ENCODE measurements around the gene GATD1. TPM values are rescaled to one million over a fixed set of nuclear protein-coding genes. Genes with fewer than 3 reads are reported as not detected.
A peak's percentile ranks its signal among the peaks of the same experiment; 100 is the strongest.

The GATD1 gene
- polyA plus RNA-seq, 3 donors from 2014 or later = 5.8 to 9.7 (median 6.7) TPM

DNA sequence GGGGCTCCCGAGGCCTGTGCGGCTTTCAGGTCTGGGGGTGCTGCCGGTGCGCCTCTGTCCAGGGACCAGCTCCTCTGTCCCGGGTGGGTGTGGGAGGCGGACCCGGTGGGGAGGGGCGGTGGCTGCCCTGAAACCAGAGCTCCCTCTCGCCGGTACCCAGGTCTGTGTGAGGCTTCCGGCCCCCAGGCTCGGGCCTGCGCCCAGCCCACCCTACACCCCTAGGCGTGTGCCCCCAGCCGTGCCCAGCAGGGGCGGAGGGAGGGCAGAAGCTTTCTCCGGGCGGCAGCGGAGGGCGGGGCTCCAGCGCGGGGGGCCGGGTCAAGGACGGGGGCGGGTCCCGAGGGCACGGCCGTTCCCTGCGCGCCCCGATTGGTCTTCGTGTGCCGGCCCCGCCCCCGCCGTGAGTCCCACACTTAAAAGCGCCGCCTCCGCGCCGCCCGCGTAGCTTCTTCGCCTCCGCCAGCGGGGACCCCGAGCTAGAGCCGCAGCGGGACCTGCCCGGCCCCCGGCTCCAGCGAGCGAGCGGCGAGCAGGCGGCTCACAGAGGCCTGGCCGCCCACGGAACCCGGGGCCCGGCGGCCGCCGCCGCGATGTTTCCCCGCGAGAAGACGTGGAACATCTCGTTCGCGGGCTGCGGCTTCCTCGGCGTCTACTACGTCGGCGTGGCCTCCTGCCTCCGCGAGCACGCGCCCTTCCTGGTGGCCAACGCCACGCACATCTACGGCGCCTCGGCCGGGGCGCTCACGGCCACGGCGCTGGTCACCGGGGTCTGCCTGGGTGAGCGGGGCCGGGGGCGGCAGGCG is 42.0 kb upstream of the GATD1 start:
- Mint-ChIP-seq H3K4me1 (peaks cover 0 to 18% of the 10 kb centered on the region in 2 donors), H3K27me3 (ENCODE audit: low read depth in 3 of 3) (peaks cover 0 to 13% (median 2%) of the 10 kb centered on the region in 3 donors), H3K9me3 (no peaks in the 10 kb centered on the region), H3K27ac (peak overlapping the region in 5 of 6 donors; percentile 39 to 94 (median 64)), H3K36me3 (no peaks in the 10 kb centered on the region), H3K4me3 (peak overlapping the region; percentile 79 to 92 (median 89))
- peak; percentile 90 to 94 (median 93) for DNase-seq

DNA sequence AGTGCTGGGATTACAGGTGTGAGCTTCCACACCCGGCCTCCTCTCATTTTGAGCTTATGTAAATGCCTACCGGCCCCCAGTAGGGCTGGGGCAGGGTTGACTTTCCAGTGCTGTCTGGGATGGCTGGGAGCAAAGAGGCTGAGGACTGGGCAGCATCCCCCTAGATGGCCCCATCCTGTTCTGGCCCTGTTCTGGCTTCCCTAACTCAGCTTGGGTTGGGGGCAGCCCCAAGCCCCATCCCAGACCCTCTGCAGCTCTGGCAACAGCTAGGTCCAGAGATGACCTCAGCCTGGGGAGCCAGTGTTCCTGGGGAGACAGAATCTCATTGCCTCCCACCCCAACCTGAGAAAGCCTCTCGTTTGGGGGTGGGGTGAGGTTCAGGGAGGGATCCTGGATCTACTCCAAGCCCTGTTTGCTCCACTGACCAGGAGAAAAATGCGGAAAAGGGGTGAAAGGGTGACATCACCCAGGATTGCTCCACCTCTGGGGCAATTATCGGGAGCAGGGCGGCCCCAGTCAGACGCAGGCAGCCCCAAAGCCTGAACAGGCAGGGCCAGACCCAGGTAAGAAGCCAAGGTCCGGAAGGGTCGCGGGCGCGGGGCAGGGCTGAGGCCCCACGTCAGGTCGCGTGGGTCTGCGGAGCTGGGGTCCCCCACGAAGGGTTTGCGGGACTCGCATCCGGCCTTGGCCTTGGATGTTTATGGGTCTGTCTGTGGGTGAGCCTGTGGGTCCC is 41.3 kb upstream of the GATD1 start, which contains the start of gene PNPLA2:
Gene PNPLA2, plus strand, starts transcription at position 519 of the 733 bp plus-strand sequence. CDS start 805 bp downstream, outside the sequence.
- Mint-ChIP-seq H3K9me3 (no peaks in the 10 kb centered on the region), H3K36me3 (no peaks in the 10 kb centered on the region), H3K27me3 (ENCODE audit: low read depth in 3 of 3) (peaks cover 0 to 13% (median 2%) of the 10 kb centered on the region in 3 donors), H3K27ac (peak within 1 kb of the TSS; percentile 39 to 94 (median 70)), H3K4me1 (peaks cover 0 to 18% of the 10 kb centered on the region in 2 donors), H3K4me3 (peak within 1 kb of the TSS; percentile 81 to 92 (median 89))
- no peak for DNase-seq

DNA sequence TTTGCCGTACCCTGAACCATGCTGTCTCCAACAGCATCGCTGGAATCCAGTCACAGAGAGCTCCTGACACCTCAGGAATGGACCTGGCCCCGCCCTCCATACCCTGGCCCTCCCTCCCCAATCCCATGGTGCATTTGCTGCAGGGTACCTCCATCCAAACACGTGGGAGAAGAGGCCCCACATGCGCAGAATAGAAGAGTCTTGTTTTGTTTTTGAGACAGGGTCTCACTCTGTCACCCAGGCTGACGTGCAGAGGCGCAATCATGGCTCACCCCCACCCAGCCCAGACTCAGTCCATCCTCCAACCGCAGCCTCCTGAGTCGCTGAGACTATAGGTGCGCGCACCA is 39.1 kb upstream of the GATD1 start:
- H3K36me3 Mint-ChIP-seq = no peaks in the 10 kb centered on the region
- H3K27me3 Mint-ChIP-seq (ENCODE audit: low read depth in 3 of 3) = peaks cover 2 to 15% (median 2%) of the 10 kb centered on the region in 3 donors
- DNase-seq = no peak
- H3K4me1 Mint-ChIP-seq = peaks cover 8 to 20% of the 10 kb centered on the region in 2 donors
- H3K9me3 Mint-ChIP-seq = no peaks in the 10 kb centered on the region
- no peak overlapping the region for H3K27ac Mint-ChIP-seq
- H3K4me3 Mint-ChIP-seq = peak overlapping the region in 1 of 5 donors; percentile 21

DNA sequence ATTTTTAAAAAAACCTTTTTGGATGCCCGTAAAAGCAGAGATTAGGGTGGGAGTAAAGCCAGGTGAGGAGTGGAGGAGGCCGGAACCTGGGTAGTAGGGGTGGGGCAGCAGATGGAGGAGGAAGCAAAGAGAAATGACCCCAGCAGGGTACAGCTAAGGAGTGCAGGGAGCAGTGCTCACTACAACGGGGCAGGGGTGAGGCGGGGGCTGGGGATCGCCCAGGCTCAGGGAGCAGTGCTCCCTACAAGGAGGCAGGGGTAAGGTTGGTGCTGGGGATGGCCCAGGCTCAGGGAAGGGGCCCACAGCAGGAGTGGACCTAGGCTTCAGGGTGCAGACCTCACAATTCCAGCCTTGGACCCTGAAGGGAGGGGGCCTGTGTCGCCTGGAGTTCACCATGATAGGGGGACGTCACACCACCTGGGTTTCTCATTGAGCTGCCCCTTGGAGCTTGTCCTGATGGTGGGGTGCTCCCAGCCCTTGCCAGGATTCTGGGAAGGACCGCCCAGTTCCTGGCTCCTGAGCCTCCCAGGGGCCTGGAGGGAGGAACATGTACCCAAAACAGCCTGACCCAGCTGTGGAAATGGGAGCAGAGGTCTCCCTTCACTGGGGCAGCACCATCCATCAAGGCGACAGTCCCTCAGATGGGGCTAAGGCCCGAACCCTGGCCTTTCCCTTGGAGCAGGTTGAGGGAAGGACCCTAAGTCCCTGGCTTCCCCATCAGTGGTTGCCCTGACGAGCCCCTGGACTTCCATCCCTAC is 38.6 kb upstream of the GATD1 start:
- H3K36me3 Mint-ChIP-seq = no peaks in the 10 kb centered on the region
- H3K4me1 Mint-ChIP-seq = peaks cover 13 to 21% of the 10 kb centered on the region in 2 donors
- no peak for DNase-seq
- H3K27me3 Mint-ChIP-seq (ENCODE audit: low read depth in 3 of 3) = peaks cover 2 to 15% (median 2%) of the 10 kb centered on the region in 3 donors
- no peak overlapping the region for H3K27ac Mint-ChIP-seq
- H3K4me3 Mint-ChIP-seq = peak overlapping the region in 1 of 5 donors; percentile 21
- H3K9me3 Mint-ChIP-seq = no peaks in the 10 kb centered on the region

DNA sequence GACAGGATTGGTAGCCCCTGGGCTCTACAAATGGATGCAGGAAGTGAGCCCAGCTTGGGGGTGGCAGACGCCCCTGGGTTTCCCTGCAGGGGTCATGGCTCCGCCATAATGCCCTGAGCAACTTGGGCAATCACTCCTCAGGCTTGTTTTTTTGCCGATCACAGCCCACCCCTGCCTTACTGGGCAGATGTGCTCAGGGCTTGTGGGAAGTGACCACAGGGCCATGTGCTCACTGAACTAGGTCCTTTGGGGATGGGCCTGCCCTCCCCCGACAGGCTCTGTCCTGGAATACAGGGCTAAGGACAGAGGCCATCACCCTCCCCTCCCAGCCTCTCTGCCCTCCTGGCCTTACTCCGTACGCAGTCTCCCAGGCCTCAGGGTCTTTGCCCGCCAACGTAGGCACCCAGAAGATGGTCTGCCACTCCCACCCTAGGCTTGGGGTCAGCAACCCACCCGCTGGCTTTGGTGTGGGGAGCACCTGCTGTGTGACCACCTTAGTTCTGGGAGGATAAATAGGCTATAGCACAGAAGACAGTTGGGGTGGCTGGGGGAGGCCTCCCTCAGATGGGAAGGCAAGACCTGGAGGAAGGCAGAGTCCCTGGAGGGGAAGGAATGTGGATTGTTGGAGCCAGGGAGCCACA is 36.3 kb upstream of the GATD1 start:
- Mint-ChIP-seq H3K27me3 (ENCODE audit: low read depth in 3 of 3) (peaks cover 5 to 17% (median 9%) of the 10 kb centered on the region in 3 donors), H3K4me1 (peaks cover 27 to 29% of the 10 kb centered on the region in 2 donors), H3K4me3 (no peak overlapping the region), H3K9me3 (no peaks in the 10 kb centered on the region), H3K36me3 (no peaks in the 10 kb centered on the region), H3K27ac (peak overlapping the region in 1 of 6 donors; percentile 51)
- DNase-seq = no peak

DNA sequence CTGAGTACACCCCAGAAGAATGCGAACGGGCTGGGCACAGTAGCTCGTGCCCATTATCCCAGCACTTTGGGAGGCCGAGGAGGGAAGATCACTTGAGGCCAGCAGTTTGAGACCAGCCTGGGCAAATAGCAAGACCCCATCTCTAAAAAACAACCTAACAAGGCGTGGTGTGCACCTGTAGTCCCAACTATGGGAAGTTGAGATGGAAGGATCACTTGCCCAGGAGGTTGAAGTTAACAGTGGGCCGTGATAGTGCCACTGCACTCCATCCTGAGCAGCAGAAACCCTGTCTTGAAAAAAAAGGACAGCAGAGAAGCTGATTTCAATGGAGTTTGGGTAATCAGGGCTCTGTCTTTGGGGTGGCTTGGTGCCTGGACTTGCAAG is 35.8 kb upstream of the GATD1 start:
- Mint-ChIP-seq H3K36me3 (no peaks in the 10 kb centered on the region), H3K27me3 (ENCODE audit: low read depth in 3 of 3) (peaks cover 5 to 19% (median 9%) of the 10 kb centered on the region in 3 donors), H3K4me1 (peaks cover 30 to 32% of the 10 kb centered on the region in 2 donors), H3K27ac (no peak overlapping the region), H3K9me3 (no peaks in the 10 kb centered on the region), H3K4me3 (no peak overlapping the region)
- DNase-seq = no peak

DNA sequence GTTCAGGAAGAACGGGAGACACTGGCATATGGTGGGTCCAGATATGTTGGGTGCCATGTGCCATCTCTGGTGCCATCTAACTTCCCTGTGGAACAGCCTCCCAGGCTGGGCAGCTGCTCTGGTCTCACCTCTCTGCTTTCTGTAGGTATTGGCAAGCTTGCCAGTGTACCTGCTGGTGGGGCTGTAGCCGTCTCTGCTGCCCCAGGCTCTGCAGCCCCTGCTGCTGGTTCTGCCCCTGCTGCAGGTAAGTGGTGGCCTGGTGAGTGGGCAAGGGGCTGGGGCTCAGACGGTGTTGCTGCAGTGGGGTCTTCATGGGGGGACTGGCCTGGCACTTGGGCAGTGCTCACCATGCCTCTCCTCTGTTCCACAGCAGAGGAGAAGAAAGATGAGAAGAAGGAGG is 35.1 kb upstream of the GATD1 start:
- H3K27ac Mint-ChIP-seq = peak overlapping the region in 1 of 6 donors; percentile 91
- H3K27me3 Mint-ChIP-seq (ENCODE audit: low read depth in 3 of 3) = peaks cover 5 to 22% (median 9%) of the 10 kb centered on the region in 3 donors
- H3K9me3 Mint-ChIP-seq = no peaks in the 10 kb centered on the region
- peaks cover 33 to 38% of the 10 kb centered on the region in 2 donors for H3K4me1 Mint-ChIP-seq
- no peaks in the 10 kb centered on the region for H3K36me3 Mint-ChIP-seq
- H3K4me3 Mint-ChIP-seq = peak overlapping the region in 3 of 5 donors; percentile 14 to 98 (median 17)
- no peak for DNase-seq

DNA sequence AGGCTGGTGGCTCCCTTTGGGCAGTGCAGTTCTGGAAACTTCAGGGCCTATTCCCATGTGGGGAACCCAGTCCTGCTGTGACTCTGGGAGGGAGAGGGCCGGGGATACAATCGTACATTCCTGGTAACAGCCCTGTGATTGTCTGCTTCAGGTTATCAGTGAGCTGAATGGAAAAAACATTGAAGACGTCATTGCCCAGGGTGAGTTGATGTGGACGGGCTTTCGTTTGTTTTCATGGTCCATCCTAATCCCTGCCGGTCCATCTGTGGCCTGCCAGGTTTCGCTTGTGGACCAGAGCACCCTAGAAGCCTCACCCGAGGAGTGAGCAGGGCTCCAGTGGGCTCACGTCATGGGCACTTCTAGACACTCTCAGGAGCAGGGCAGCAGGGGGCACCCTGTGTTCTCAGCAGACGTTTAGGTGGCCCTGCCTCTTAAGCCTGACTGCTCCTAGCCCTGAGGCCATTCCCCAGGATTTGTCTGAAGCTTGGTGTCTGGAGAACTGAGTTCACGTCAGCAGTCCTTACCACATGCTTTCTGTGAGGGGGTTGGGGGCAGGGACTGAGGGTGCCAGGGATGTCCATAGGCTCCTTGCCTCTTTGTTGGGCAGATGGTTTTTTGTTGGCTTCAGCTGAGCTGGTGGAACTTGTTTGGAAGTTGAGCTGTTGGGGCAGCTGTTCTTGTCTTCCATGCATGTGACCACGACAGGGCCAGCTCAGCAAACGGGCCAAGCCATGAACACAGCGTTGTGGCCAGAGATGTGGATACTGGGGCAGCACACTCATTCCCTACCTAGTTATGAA is 34.4 kb upstream of the GATD1 start:
- H3K4me3 Mint-ChIP-seq = peak overlapping the region; percentile 59 to 98 (median 86)
- H3K9me3 Mint-ChIP-seq = no peaks in the 10 kb centered on the region
- peak overlapping the region; percentile 81 to 98 (median 89) for H3K27ac Mint-ChIP-seq
- no peak for DNase-seq
- H3K27me3 Mint-ChIP-seq (ENCODE audit: low read depth in 3 of 3) = peaks cover 5 to 22% (median 9%) of the 10 kb centered on the region in 3 donors
- peaks cover 33 to 38% of the 10 kb centered on the region in 2 donors for H3K4me1 Mint-ChIP-seq
- no peaks in the 10 kb centered on the region for H3K36me3 Mint-ChIP-seq

DNA sequence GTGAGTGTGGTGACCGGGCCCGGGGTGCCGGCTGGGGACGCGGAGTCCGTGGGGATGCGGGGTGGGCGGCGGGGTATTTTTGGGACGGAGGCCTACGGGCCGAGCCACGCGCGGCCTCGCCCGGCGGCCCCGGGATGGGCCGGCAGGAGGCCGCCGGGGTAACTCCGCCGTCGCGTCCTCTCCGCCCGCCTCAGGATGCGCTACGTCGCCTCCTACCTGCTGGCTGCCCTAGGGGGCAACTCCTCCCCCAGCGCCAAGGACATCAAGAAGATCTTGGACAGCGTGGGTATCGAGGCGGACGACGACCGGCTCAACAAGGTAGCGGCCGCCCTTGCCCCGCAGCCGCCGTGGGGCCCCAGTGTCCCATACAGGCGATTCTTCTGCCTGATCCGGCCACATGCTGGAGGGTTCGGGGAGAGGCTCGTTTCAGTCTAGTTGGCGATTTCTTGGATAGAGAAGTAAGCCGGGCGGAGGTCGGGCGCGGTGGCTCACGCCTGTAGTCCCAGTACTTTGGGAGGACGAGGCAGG is 32.8 kb upstream of the GATD1 start:
- peak overlapping the region; percentile 94 to 98 (median 95) for H3K4me3 Mint-ChIP-seq
- peaks cover 5 to 21% (median 9%) of the 10 kb centered on the region in 3 donors for H3K27me3 Mint-ChIP-seq (ENCODE audit: low read depth in 3 of 3)
- DNase-seq = no peak
- H3K27ac Mint-ChIP-seq = peak overlapping the region; percentile 96 to 99 (median 98)
- no peaks in the 10 kb centered on the region for H3K9me3 Mint-ChIP-seq
- no peaks in the 10 kb centered on the region for H3K36me3 Mint-ChIP-seq
- H3K4me1 Mint-ChIP-seq = peaks cover 33 to 38% of the 10 kb centered on the region in 2 donors

DNA sequence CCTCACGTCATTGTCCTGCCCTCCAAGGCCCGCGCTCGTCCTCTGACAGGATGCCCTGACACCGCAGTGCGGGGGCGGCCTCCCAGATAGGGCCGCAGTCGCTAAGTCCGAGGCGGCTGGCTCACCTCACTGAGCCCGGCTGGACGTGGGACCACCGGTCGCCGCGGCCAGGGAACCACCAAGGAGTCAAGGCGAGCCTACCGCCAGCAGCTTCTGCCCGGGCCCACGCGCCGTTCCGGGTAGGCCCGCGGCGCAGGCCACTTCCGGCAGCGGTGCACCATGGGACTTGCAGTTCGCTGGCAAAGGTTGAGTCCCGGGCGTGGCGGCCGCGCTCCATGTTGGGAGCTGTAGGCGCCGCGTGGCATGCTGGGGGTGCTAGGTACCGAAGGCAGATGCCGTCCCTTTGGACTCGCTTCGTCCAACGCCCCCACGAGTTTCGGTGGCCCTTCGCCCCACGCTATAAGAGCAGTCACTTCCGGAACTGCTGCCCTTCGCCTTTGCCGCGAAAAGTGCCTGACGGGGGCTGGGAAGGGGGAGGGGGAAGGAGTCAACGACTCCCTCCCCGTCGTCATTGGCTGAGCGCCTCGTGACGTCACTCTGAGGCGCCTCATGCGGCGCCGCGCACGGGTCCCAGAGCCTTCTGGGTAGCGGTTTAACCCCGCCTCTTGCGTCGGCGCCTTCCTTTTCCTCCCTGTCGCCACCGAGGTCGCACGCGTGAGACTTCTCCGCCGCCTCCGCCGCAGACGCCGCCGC is 32.2 kb upstream of the GATD1 start, which contains the start of gene RPLP2:
Gene RPLP2, plus strand, starts transcription at position 681 of the 753 bp plus-strand sequence. CDS start 268 bp downstream, outside the sequence.
- peak within 1 kb of the TSS; percentile 94 to 98 (median 95) for H3K4me3 Mint-ChIP-seq
- H3K27me3 Mint-ChIP-seq (ENCODE audit: low read depth in 3 of 3) = peaks cover 5 to 21% (median 9%) of the 10 kb centered on the region in 3 donors
- H3K4me1 Mint-ChIP-seq = peaks cover 35 to 38% of the 10 kb centered on the region in 2 donors
- H3K36me3 Mint-ChIP-seq = no peaks in the 10 kb centered on the region
- peak; percentile 97 for DNase-seq
- H3K27ac Mint-ChIP-seq = peak within 1 kb of the TSS; percentile 96 to 99 (median 98)
- H3K9me3 Mint-ChIP-seq = no peaks in the 10 kb centered on the region

DNA sequence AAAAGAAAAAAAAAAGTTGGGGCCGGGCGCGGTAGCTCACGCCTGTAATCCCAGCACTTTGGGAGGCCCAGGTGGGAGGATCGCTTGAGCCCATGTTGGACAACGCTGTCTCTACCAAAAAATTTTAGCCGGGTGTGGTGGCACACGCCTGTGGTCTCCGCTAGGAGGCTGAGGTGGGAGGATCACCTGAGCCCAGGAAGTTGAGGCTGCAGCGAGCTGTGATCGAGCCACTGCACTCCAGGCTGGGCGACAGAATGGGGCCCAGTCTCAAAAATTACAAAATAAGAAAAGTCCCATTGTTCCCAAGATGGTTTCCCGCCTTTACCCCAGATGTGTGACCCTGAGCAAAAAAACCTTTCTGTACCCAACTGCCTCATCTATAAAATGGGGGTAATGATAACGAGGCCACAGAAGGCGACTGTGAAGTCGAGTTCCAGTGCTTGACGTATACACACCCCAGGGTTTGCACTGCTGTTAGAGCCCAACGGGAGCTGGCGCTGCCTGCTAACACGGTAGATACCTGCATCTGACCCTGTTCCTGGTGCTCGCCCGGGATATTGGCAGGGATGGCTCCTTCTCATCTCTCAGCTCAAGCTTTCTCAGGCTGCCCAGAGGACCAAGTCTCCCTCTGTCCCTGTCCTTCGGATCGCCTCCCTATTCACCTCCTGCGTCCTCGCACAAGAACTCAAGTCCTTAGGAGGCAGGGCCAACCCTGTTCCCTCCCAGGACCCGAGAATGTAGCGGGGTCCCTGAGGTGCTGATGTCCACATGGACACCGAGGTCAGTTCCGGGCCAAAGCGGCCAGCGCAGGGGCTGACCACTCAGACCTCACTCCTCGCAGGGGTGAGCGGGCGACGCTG is 31.4 kb upstream of the GATD1 start:
- no peak for DNase-seq
- peak overlapping the region; percentile 96 to 99 (median 98) for H3K27ac Mint-ChIP-seq
- H3K9me3 Mint-ChIP-seq = no peaks in the 10 kb centered on the region
- H3K27me3 Mint-ChIP-seq (ENCODE audit: low read depth in 3 of 3) = peaks cover 5 to 21% (median 9%) of the 10 kb centered on the region in 3 donors
- H3K4me3 Mint-ChIP-seq = peak overlapping the region; percentile 94 to 98 (median 95)
- H3K4me1 Mint-ChIP-seq = peaks cover 37 to 38% of the 10 kb centered on the region in 2 donors
- H3K36me3 Mint-ChIP-seq = no peaks in the 10 kb centered on the region

Data from immature natural killer cell (primary cell).